ENCODE results near the gene GNB1L. TPM values are rescaled to one million over a fixed set of nuclear protein-coding genes. Genes with fewer than 3 reads are reported as not detected.

GNB1L gene
- total and polyA plus RNA-seq, 2 of the 13 experiments (the other 11 are each of a cell fraction or from before 2014, with no cell fraction given) = 2.5 to 7.4 TPM

GRCh38 chr22:19826619-19826950 is 28.1 kb downstream of the GNB1L start:
- H3K27ac ChIP-seq (ENCODE audit: extremely low read length, insufficient read depth, low read length) = no peak overlapping the region
- TF ChIP-seq, protein P1, sequence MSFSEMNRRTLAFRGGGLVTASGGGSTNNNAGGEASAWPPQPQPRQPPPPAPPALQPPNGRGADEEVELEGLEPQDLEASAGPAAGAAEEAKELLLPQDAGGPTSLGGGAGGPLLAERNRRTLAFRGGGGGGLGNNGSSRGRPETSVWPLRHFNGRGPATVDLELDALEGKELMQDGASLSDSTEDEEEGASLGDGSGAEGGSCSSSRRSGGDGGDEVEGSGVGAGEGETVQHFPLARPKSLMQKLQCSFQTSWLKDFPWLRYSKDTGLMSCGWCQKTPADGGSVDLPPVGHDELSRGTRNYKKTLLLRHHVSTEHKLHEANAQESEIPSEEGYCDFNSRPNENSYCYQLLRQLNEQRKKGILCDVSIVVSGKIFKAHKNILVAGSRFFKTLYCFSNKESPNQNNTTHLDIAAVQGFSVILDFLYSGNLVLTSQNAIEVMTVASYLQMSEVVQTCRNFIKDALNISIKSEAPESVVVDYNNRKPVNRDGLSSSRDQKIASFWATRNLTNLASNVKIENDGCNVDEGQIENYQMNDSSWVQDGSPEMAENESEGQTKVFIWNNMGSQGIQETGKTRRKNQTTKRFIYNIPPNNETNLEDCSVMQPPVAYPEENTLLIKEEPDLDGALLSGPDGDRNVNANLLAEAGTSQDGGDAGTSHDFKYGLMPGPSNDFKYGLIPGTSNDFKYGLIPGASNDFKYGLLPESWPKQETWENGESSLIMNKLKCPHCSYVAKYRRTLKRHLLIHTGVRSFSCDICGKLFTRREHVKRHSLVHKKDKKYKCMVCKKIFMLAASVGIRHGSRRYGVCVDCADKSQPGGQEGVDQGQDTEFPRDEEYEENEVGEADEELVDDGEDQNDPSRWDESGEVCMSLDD (CRISPR knock-in tag; IDR thresholded peaks at IDR 0.05; ENCODE audit: borderline replicate concordance) = no peak
- no peak for TF ChIP-seq ZNF616 (CRISPR knock-in tag; IDR thresholded peaks at IDR 0.05; ENCODE audit: low read depth)
- TF ChIP-seq ZNF879 (CRISPR knock-in tag; IDR thresholded peaks at IDR 0.05) = no peak
- TF ChIP-seq CREBL2 (CRISPR knock-in tag; IDR thresholded peaks at IDR 0.05; ENCODE audit: borderline replicate concordance) = no peak
- TF ChIP-seq ZBTB40 (IDR thresholded peaks at IDR 0.05) = no peak
- TF ChIP-seq ZBTB40 (CRISPR knock-in tag; IDR thresholded peaks at IDR 0.05) = no peak
- no peak for TF ChIP-seq ZBTB21 (CRISPR knock-in tag; IDR thresholded peaks at IDR 0.05)
- TF ChIP-seq TBL1XR1 (IDR thresholded peaks at IDR 0.05; ENCODE audit: borderline replicate concordance, low read length, partially characterized antibody) = no peak
- no peak for TF ChIP-seq SOX6 (IDR thresholded peaks at IDR 0.05)
- no peak for TF ChIP-seq SOX6 (CRISPR knock-in tag; IDR thresholded peaks at IDR 0.05)
- no peak for TF ChIP-seq ZNF672 (CRISPR knock-in tag; IDR thresholded peaks at IDR 0.05)
- no peak for TF ChIP-seq CREM (IDR thresholded peaks at IDR 0.05)
- TF ChIP-seq CREM (CRISPR knock-in tag; IDR thresholded peaks at IDR 0.05) = no peak
- no peak for TF ChIP-seq SOX13 (IDR thresholded peaks at IDR 0.05)
- TF ChIP-seq SOX13 (CRISPR knock-in tag; conservative IDR thresholded peaks at IDR 0.05 in 1 of 2, IDR thresholded peaks at IDR 0.05 in 1 of 2) = no peak
- TF ChIP-seq ZNF264 (CRISPR knock-in tag; IDR thresholded peaks at IDR 0.05) = no peak

More at GRCh38 chr22:19826619-19826950, 28.1 kb downstream of the GNB1L start:
- H3K4me2 ChIP-seq (ENCODE audit: low read depth, low read length) = no peak overlapping the region
- H4K20me1 ChIP-seq (ENCODE audit: insufficient read depth, low read length) = no peaks in the 10 kb centered on the region
- H3K79me2 ChIP-seq (ENCODE audit: insufficient read depth, low read length) = no peaks in the 10 kb centered on the region
- no peaks in the 10 kb centered on the region for H3K27me3 ChIP-seq (ENCODE audit: control insufficient read depth in 1 of 2, insufficient read depth in 2 of 2, low read length in 2 of 2)
- ATAC-seq = no peak
- no peak overlapping the region for H3K9ac ChIP-seq (ENCODE audit: insufficient read depth, low read depth, low read length)
- POLR2A ChIA-PET = interaction anchor here (1.0 kb wide), 1 partner anchor 14 kb away, joined by 3 read pairs; no protein-coding TSS in a partner anchor
- CTCF ChIA-PET (ENCODE audit: low intra/inter-chr PET ratio, low total read pairs) = no interaction called here
- no peak overlapping the region for H2AFZ ChIP-seq (ENCODE audit: low read length)
- WGBS (ENCODE audit: low lambda C conversion rate) = 98% methylated on average over 2 of the region's 2 CpGs
- DNase-seq (ENCODE audit: low spot score) = no peak
- FAIRE-seq = no peak
- H3K9me3 ChIP-seq (ENCODE audit: low read length) = no peaks in the 10 kb centered on the region
- H3K4me1 ChIP-seq (ENCODE audit: insufficient read depth, low read length) = peaks cover 48% of the 10 kb centered on the region
- no peak overlapping the region for H3K4me3 ChIP-seq (replicated peaks in 1 of 3; ENCODE audit: insufficient read depth in 1 of 3, low read depth in 2 of 3, low read length in 3 of 3)
- no peaks in the 10 kb centered on the region for H3K36me3 ChIP-seq (replicated peaks in 1 of 2; ENCODE audit: control insufficient read depth in 1 of 2, insufficient read depth in 2 of 2, low read length in 2 of 2)
- in situ Hi-C loops (cut with HindIII; ENCODE audit: extremely low pct_ligation_motif_present, low pct_unique_long_range_greater_than_20kb) = no loop called here
- no TSS peak for BruUV-seq (replicated peaks)
- intact Hi-C loops (cut with micrococcal nuclease; ENCODE audit: unreplicated experiment) = no loop called here

Data from HepG2 (cell line).